ENCODE results near the gene DOCK6.

DNA sequence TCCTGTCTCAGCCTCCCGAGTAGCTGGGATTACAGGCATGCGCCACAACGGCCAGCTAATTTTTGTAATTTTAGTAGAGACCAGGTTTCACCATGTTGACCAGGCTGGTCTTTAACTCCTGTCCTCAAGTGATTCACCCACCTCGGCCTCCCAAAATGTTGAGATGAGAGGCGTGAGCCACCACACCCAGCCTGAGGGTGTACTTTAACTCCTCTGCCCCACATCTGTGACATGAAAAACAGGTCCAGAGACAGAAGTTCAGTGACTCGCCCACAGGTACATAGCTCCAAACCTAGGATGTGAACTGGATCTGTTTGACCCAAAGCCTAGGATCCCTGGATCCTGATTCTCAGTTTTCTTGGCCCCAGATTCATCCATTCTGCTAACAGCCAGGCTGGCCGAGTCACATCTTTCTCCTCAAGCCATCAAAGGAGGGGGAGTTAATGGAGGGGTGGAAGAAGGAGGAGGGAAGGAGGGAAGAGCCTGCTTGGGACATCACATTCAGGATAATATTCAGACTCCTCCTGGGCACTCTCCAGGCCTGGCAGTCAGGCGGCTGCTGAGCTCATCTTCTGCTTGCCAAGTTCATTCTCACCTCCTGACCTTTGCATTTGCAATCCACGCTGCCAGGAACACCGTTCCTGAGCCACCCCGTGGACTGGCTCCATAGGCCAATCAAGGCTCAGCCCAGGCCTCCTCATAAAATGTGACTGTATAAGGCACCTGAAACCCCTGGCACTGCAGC, 109.8 kb downstream of the DOCK6 start:
- TF ChIP-seq GATA2 (IDR thresholded peaks at IDR 0.05; ENCODE audit: low read depth, low read length) (no peak), GATA3 (IDR thresholded peaks at IDR 0.05; ENCODE audit: low read depth, low read length) (no peak)
